Astrocyte of the cerebellum (primary cell): ENCODE data around the gene IFIH1.

Experiments
- DNase-seq: peaks from one replicate; pipeline ENCODE4 v3.0.0-alpha.2; 2011; ENCODE audit warnings: low read depth
- H3K4me3 ChIP-seq: 2 replicates; pipeline ENCODE4 v1.5.1; 2011; ENCODE audit warnings: mild to moderate bottlenecking, low read depth, low read length, moderate library complexity
- CTCF ChIP-seq: IDR thresholded peaks from 2 replicates; pipeline ENCODE4 v1.5.1; 2012; ENCODE audit warnings: low read length, low read depth, moderate library complexity, mild to moderate bottlenecking; ENCODE audit errors: missing control alignments
- in situ Hi-C: cut with HindIII; loops from 2 replicates; pipeline ENCODE4 v1.10.0; 2017; ENCODE audit warnings: low sequenced_read_pairs

Gene IFIH1

GRCh38 chr2:162342321-162342720 is 23.8 kb upstream of the IFIH1 start:
- in situ Hi-C loops: no loop called here
- DNase-seq: no peak
- no peak overlapping the region for H3K4me3 ChIP-seq
- TF ChIP-seq CTCF: no peak

- no peak for TF ChIP-seq CTCF
- no peak overlapping the region for H3K4me3 ChIP-seq
- no peak for DNase-seq
- in situ Hi-C loops: no loop called here
Observed at GRCh38 chr2:162340822-162341221, 22.3 kb upstream of the IFIH1 start.

- no peak for TF ChIP-seq CTCF
- no peak overlapping the region for H3K4me3 ChIP-seq
- in situ Hi-C loops: no loop called here
- DNase-seq: no peak
Observed at GRCh38 chr2:162337868-162338267, 19.4 kb upstream of the IFIH1 start.

GRCh38 chr2:162333968-162334367 is 15.5 kb upstream of the IFIH1 start:
- peak; percentile 44 for TF ChIP-seq CTCF
- in situ Hi-C loops: no loop called here
- no peak for DNase-seq
- no peak overlapping the region for H3K4me3 ChIP-seq

- TF ChIP-seq CTCF: no peak
- H3K4me3 ChIP-seq: no peak overlapping the region
- in situ Hi-C loops: no loop called here
- DNase-seq: no peak
Observed at GRCh38 chr2:162330881-162331280, 12.4 kb upstream of the IFIH1 start.

GRCh38 chr2:162328424-162329157 is 10.1 kb upstream of the IFIH1 start:
- TF ChIP-seq CTCF: no peak
- no peak overlapping the region for H3K4me3 ChIP-seq
- DNase-seq: no peak
- in situ Hi-C loops: no loop called here
